GM03348 (cell line): ENCODE results near the gene SIX4.
"Not testable (repeated sequence)": the region's sequence is repeated elsewhere in the genome, so short reads cannot be mapped to it uniquely, and the experiment has no call there.

Source experiments
- DNase-seq: peaks from one replicate; pipeline ENCODE4 v3.0.0; 2012; ENCODE audit warnings: low spot score

SIX4 gene

DNA sequence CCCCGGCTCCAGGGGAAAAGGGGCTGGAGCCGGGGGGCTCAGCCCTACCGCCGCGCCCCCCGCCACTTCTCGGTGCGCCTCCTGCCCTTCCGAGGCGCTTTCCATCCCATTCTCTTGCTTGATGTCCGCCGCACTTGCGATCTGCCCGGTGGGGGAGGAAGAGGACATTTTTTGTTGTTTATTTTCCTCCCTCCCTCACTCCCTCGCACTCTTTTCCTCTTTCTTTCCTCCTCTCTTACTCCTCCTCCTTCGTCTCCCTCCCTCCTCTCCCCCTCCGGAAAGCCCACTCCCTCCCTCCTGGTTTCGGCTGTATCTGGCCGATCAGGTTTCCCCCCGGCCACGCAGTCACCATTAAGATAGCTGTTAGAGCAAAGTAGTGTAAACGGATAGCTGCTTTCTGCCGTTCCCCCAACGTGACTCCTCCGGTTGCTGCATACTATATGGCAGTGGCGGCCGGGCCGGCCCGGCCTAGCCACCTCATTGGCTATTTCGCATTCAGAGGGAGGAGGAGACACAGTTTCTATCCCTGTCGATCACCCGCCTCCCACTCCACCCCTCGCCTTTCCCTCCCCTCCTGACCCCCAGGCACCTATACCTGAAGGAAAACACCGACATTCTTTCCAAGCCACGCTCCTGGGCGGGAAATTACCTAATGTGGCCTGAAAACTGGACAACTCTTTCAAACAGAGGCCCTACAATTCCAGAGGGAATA lies at the start of gene SIX4:
Gene SIX4, minus strand, starts transcription at position 445 of the 712 bp plus-strand sequence. Its CDS starts 277 bp downstream, at position 168.
- DNase-seq, result peak; percentile 94

DNA sequence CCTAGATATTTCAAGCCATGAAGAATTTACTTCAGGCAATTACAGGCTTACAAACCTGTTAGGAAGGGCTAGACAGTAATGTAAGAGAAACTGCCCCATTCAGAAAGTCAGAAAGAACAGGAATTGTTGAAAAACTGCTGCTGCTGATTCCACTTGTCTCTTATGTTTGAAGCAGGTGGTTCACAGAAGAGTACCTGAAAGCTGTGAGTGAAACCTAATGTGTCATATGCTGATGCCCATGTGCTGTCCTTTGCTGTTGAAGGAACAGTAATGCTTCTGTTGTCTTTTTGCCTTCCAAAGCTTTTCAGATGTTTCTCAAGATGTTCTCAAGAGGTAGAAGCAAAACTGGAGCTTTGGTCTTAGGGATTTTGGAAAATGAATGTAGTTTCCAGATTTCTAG lies 49.4 kb upstream of the SIX4 start:
- no peak for DNase-seq

DNA sequence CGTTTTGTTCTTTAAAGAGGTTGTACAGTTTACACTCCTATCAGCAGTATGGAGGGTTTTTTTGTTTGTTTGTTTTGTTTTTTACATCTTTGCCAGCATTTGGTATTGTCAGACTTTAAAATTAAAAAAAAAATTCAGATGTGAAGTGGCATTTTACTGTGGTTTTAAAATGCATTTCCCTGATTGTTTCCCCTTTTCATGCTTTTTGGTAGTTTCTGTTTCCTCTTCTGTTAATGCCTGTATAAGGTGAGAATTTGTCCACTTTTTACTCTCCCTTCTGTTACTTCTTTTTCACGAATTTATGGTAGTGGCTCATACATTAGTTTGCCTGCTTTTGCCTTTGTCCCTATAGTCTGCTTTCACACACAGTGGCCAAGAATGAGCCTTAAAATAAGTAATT lies 47.0 kb upstream of the SIX4 start:
- no peak for DNase-seq

DNA sequence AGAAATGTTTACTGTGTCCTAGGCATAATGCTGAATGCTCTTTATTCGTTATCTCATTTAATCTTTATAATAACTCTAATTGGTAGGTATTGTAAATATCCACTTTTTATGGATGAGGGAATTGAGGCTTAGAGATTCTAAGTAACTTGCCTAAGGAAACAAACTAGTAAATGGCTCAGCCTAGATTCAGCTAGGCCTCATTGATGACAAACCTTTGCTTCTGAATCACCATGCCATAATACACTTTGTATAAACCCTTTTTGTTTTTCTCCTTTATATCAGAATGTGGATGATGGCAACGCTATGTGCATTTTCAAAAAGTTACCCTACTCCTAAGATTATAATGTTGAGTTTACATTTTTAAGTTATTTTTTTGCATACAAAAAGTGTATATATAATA lies 44.5 kb upstream of the SIX4 start:
- no peak for DNase-seq

DNA sequence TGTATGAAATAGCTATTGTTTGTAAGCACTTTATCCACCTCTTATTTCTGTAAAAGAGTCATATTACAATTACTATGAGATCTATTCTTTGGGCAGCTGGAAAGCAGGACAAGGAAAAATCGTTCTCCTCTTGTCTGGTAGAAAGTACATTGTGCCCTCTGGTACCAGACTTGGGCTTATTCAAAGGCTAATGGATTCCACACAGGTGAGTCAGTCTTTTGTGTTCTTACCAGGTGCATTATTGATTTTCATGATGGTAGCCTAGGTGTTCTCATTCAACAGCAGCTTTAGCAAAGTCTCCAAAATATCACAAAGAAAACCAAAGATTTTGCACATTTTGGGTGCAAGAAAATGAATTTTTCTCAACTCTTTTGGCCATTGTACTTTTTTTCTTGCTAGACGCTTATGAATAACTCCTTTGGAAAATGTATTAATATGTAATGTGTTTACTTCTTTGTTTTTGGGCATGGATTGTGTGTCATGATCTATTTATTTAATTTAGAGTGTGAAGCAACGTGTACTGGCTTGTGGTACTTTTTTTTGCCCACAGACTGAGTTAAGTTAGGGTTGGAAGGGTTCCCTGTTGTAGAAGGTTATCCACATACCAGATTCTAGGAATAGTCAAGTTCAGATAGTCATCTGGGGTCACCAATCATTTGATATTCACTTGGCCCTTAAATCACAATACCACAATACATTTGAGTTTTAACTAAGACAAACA lies 36.7 kb upstream of the SIX4 start:
- DNase-seq, result no peak

DNA sequence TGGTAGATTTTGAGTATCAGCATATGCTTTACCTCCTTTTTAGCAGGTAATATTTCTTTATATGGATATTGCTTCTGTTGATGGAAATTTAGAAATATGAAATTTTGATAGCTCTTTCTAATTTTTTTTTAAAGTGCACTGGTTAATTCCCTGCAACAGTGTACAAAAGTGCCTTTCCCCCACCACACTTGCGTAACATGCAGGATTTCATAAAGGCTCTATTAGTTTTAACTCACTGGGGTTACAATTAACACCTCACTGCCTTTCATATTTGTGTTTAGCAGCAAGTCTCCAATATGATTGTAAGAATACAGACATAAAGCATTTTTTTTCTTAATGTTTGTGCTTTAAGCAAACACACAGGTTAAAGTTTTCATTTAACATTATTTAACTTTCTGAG lies 36.1 kb upstream of the SIX4 start:
- no peak for DNase-seq

DNA sequence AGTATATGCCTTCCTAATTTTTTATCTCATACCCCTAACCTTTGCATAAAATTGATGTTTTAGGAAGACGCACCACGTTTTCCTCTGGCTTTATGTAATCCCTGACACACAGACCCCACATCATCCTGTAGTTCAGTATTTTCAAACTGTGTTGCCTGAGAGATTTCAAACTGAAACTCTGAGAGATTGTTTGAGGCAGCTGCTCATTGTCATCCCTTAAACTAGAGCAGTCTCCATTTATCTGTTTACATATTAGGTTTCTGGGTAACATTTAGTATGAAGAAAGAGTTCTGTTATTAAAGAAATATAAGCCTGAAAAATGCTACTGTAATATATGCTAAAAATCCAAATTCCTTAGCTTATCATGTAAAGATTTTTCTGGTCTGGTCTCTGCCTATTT lies 34.7 kb upstream of the SIX4 start:
- DNase-seq, result no peak

DNA sequence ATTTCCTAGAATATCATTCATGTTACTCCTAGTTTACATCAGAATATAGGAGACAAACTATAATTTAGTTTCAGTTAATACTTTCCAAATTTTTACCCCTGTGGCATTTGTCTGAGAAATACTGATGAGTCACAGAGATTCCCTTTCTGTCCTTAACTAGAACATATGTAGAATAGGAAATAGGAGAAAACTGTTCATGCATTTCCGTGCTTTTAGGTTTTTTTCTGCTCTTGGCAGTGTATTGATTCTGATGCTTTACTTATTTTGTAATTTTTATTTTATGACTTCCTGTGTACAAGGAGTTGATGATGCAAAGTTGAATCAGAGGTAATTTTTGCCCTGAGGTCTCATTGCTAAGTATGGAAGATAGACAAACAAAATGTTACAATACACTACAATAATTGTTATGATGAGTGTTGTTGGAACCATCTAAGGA lies 33.4 kb upstream of the SIX4 start:
- DNase-seq, result peak; percentile 61

DNA sequence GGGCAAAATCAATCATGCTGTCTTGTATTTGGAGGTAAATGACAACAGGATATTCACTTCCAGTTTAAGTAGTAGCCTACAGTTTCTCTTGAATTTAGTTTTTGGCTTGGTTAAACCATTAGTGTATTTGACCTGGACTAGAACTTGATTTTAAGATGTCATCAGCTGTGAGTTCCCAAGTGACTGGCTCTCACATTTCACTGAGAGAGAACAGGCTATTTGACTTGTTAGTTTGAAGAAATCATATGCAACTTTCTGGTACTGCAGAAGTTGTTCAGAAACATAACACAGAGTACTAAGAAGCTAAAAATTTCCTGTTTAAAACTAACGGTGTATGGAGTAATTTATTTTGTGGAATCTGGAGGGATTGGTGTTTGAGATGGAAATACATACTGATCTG lies 32.7 kb upstream of the SIX4 start:
- DNase-seq, result no peak

DNA sequence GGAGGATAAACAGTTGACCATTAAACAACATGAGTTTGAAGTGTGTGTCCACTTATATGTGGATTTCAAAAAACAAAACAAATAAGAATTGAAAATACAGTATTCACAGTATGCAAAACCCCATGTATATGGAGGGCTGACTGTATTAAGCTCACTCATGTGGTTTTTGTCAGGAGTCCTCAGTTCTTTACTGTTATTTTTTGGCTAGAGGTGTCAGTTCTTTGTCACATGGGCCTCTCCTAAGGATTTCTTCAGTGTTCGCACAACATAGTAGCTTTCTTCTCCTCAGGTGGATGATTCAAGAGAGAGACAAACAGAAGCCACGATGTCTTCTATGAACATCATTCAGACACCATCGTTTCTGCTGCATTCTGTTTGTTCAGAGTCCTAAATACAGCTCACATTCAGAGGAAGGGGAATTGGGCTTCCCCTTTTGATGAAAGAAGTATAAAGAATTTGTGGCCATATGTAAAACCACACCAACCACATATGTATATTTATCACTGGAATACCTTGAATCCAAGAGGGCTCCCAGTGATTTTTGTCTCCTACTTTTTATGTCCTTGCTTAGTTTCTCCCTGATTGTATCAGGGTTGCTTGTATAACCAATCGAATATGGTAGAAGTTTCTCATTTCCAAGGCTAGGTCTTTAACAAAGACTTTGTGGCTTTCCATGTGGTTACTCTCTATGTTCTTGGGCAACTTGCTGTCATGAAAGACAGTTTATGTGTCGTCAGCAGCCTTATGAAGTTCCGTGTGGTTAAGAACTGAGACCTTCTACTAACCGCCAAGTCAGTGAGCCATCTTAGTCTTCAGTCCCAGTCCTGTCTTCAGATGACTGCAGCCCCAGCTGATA lies 29.3 kb upstream of the SIX4 start:
- DNase-seq, result no peak

DNA sequence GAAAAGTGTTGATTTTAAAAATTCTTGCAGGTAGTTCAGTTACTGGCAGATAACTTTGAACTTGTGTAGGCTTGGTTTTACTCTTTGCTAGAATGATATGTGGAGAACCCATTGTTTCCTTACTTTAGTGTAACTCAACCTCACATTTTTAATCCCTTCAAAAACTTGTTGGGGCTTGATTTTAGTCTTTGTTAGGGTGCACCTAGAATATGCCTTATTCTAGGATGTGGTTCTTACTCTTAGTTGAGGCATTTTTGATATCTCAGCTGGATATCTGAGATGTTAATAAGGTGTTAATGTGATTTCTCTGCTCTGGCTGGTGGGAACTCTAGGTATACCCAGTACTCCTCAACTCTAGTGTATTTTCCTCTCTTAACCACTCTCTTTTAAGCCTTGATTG lies 20.4 kb upstream of the SIX4 start:
- no peak for DNase-seq

DNA sequence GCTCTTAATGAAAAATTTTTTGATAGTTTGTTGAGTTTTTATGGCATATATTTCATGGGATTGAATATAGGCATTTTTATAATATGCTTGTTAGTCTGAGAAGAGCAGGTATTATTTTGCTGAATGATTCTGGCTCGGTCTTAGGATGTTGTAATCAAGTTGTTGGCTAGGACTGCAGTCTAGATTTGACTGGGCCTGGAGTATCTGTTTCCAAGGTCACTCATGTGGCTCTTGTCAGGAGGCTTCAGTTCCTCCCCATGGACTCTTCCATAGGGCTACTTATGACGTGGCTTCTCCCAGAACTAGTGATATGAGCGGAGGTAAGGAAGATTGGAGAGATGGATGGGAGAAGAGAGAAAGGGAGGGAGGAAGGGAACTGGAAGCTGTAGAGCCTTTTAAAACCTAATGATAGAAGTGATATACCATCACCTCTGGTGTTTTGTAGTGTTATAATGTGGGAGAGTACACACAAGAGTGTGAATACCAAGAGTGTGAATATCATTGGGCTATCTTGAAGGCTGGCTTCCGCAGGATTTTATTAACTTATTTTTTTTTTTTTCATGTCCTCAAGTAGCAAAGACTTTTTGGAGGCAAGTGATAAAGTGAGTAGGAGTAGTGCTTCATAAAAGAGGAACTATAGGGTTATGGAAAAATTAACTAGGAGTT lies 14.8 kb upstream of the SIX4 start:
- no peak for DNase-seq

DNA sequence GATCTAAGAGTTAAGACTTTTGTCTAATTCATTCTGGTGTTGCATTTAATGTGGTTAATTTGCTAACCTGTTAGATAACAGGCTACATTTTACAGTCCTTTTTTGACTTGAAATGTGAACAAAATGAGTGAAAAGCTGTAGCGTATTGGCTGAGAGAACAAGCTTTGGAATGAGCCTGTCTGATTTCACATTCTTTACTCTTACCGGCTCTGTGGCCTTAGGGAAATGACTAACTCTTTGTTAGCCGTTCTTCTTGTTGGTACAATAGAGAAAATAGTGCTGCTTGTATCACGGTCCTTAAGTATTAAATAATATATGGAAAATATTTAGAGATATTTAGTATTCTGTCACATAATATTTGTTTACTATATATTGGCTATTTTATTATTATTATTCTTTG lies 12.3 kb upstream of the SIX4 start:
- DNase-seq, result peak; percentile 69

DNA sequence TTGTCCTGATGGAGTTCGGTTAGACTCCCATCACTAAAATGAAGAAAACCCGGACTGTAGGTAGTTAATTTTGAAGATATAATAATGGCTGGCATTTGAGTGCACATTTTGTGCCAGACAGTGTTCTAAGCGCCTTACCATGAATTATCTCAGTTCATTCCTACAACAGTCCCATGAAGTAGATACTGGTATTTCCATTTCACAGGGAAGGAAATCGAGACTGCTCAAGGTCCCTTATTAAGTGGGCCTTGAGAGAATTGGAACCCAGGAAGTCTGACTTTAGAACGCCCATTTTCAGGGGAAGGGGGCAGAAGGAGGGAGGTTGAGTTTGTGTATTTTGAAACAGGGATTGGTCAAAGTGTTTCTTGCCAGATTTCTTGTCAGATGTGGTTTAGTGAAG lies 11.3 kb upstream of the SIX4 start:
- no peak for DNase-seq

DNA sequence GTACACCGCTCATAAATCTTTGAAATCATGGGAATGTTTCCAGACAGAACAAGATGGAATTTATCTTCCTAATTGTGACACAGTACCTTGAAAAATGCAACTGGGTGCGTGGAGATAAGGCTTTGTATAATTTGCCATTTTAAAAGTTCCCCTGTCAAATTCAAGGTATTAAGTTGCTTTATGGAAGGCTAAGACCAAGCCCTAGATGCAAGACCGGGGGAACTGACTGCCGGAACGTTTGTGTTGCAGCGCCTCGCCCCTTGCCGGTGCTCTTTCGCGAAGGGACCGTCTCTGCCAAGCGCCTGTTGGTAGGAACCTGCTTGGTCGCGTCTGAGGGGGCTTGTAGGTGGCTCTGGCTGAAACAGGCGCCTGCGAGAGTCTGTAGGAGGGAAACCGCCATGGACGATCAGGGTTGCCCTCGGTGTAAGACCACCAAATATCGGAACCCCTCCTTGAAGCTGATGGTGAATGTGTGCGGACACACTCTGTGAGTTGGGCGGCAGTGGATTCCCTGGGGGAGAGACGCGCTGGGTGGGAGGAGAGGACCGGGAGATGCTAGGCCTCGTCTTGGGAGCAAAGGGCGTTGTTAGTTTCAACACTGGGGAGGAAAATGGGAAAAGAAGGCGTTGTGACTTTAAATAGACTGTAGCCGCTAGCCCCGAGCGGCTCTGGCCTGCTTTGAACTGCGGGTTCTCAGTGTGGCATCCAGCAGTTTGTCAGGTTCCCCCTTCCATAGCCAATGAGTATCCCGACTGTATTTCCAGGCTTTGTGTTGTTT lies 10.5 kb upstream of the SIX4 start, which contains the start of gene MNAT1:
Gene MNAT1, plus strand, starts transcription at position 297 of the 778 bp plus-strand sequence. Its CDS starts 102 bp downstream, at position 399.
- peak; percentile 80 for DNase-seq

DNA sequence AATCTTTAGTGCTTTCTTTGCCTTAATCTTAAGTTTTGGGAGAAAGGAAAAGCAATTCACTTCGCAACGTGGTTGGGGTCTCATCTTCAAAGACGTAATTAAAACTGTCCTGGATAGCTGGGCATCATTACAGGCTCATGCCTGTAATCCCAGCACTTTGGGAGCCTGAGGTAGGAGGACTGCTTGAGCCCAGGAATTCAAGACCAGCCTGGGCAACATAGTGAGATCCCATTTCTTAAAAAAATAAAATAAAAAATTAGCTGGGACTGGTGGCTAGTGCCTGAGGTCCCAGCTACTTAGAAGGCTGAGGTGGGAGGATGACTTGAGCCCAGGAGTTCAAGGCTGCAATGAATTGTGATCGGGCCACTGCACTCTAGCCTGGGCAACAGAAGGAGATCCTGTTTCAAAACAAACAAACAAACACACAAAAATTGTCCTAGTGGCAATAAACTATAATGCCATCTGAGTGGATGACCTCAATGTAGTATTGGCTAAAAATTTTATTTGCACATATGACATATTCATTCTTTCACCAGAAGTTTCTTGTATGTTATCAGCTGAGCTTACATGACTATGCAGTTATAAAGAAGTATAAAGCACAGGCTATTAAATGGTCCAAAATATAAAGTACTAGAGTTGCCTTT lies 8.8 kb upstream of the SIX4 start:
- no peak for DNase-seq

DNA sequence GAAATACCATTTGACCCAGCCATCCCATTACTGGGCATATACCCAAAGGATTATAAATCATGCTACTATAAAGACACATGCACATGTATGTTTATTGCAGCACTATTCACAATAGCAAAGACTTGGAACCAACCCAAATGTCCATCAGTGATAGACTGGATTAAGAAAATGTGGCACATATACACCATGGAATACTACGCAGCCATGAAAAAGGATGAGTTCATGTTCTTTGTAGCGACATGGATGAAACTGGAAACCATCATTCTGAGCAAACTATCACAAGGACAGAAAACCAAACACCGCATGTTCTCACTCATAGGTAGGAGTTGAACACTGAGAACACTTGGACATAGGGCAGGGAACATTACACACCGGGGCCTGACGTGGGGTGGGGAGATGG lies 7.1 kb upstream of the SIX4 start:
- not testable (repeated sequence) for DNase-seq

DNA sequence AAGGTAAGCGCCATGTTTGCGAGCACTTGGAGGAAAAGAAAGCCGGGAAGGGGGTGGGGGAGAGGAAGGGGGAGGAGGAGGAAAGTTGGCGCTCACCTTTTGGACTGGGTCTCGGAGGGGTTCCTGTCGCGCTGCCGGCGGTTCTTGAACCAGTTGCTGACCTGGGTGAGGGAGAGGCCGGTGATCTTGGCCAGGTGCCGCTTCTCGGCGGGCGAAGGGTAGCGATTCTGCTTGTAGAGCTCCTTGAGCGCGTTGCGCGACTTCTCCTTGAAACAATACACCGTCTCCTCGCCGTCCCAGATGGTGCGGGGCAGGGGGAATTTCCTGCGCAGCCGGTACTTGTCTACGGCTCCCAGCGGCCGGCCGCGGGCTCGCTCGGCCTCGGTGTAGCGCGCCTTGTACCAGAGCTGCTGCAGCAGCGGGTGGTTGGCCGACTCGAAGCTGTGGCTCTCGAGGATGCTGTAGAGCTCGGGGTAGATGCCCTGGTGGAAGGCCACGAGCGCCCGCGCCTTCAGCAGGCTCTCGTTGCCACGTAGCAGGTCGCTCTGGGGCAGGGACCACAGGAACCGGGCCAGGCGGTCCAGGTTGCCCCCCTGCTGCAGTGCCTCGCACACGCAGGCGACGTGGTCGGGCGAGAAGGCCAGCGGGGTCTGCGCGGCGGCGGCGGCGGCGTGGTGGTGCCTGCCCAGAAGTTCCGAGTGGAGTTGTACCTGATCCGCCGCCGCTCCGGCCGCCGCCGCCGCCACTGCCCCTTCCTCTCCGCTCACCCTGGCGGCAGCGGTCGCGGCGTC lies 840 bp downstream of the SIX4 start:
- peak; percentile 67 for DNase-seq

DNA sequence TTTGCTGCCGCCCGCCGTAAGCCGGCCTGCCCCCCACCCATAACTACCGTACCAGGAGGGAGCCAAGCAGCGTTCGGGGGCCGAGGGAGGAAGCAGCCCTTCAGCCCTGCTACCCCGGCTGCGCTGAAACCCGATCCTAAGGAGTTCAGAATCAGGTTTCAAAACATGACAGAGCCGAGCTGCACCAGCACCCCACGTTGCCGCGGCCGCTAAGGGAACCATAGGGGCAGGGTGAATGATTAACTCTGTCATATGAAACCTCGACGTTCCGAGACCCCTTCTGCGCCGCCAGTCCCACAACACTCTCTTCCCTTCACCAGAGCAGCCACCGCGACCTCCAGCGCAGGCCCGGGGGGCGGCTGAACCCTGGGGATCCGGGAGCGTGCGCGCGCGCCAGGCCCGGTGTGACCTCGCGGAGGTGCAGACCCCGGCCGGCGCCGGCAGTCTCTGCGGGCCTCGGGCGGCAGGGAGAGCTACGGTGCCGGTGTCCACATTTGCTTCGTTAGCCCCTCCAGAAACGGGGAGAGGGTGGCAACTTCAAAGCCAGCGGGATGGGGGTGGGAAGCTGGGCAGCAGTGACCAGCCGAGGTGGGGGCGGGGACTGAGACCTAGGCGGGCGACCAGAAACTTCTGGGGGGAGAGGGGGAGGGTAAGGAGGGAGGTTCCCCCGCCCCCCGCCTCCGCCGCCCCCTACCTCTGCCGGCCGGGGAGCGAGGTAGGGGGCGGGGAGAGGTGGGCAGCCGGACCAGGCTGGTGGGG lies 1.6 kb downstream of the SIX4 start:
- DNase-seq, result peak; percentile 73

DNA sequence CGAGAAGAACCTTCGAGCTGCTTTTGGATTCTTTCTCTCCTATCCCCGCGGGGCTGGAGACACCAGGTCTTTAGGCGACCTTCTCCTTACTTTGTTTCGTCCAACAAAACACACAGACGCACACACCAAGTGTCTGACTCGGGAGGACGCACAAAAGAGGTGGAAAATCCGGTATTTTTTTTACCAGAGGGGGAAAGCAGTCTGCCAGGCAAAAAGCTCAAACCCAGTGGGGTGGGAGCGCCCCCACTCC lies 2.1 kb downstream of the SIX4 start:
- DNase-seq, result peak; percentile 12
